ENCODE results near the gene TMBIM4.
"Not testable (repeated sequence)": the region's sequence is repeated elsewhere in the genome, so short reads cannot be mapped to it uniquely, and the experiment has no call there.

The TMBIM4 gene

GRCh38 chr12:66190519-66191370, 20.9 kb upstream of the TMBIM4 start:
- peak overlapping the region; percentile 82 for H3K4me3 ChIP-seq (ENCODE audit: low read depth, low read length)
- peak; percentile 65 for DNase-seq (ENCODE audit: low read depth)
- TF ChIP-seq, protein P1, sequence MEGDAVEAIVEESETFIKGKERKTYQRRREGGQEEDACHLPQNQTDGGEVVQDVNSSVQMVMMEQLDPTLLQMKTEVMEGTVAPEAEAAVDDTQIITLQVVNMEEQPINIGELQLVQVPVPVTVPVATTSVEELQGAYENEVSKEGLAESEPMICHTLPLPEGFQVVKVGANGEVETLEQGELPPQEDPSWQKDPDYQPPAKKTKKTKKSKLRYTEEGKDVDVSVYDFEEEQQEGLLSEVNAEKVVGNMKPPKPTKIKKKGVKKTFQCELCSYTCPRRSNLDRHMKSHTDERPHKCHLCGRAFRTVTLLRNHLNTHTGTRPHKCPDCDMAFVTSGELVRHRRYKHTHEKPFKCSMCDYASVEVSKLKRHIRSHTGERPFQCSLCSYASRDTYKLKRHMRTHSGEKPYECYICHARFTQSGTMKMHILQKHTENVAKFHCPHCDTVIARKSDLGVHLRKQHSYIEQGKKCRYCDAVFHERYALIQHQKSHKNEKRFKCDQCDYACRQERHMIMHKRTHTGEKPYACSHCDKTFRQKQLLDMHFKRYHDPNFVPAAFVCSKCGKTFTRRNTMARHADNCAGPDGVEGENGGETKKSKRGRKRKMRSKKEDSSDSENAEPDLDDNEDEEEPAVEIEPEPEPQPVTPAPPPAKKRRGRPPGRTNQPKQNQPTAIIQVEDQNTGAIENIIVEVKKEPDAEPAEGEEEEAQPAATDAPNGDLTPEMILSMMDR (conservative IDR thresholded peaks at IDR 0.05; ENCODE audit: low read depth, low read length), result no peak

- peak; percentile 27 for DNase-seq (ENCODE audit: low read depth)
- TF ChIP-seq, protein P1 (conservative IDR thresholded peaks at IDR 0.05; ENCODE audit: low read depth, low read length), result no peak
- peak overlapping the region; percentile 82 for H3K4me3 ChIP-seq (ENCODE audit: low read depth, low read length)
Observed at GRCh38 chr12:66189889-66190288, 20.1 kb upstream of the TMBIM4 start.

DNA sequence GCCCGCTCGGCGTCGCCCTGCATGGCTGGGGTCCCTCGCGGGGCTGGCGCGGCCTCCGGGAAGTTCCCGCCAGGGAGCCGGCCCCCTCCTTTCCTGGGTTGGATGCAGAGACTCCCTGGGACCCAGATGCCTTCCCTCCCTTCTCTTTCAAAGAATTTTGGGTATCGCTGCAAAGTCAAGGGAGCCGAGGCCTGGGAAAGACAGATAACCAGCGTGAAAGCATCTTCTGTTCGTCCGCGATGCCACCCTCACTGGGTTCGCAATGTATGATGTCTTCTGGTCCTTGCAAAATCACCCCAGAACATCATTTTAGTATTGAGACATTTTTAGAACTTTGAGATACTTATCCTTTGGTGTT, 19.7 kb upstream of the TMBIM4 start:
- DNase-seq (ENCODE audit: low read depth), result peak; percentile 22
- H3K4me3 ChIP-seq (ENCODE audit: low read depth, low read length), result peak overlapping the region; percentile 82
- TF ChIP-seq, protein P1 (conservative IDR thresholded peaks at IDR 0.05; ENCODE audit: low read depth, low read length), result no peak

DNA sequence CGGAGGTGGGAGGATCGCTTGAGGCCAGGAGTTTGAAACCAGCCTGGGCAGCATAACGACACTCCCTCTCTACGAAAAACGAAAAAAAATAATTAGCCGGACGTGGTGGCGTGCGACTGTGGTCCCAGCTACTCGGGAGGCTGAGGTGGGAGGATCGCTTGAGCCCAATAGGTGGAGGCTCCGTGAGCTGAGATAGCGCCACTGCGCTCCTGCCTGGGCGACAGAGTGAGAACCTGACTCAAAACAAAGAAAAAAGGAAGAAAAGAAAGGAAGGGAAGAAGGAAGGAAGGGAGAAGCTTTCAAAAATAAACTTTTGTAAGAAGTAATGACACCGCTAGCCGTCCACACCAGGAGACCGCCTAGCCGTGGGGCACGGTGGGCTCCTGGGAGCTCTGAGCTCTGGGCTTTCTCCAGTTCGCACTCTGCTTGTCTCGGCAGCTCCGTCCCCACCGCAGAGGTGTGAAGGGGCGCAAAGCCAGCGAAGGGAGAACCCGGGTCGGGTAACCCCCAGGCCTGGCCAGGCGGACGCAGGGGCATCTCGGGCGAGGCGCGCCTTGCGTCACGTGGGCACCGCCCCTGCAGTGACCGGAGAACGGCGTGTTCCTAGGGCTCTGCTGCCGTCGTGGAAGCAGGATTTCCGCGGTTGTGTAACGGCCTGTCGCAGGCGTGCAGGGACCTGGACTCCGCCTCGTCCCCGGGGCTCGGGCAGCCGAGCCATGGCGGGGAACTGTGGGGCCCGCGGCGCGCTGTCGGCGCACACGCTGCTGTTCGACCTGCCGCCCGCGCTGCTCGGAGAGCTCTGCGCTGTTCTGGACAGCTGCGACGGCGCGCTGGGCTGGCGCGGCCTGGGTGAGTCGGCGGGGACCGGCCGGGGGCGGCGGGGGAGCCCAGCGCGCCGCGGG, 19.0 kb upstream of the TMBIM4 start, which contains the start of gene IRAK3:
Gene IRAK3 (plus strand): TSS at position 631 of the 902 bp plus-strand sequence. CDS start 86 bp downstream, at position 717.
- TF ChIP-seq, protein P1 (conservative IDR thresholded peaks at IDR 0.05; ENCODE audit: low read depth, low read length), result no peak
- peak within 1 kb of the TSS; percentile 82 for H3K4me3 ChIP-seq (ENCODE audit: low read depth, low read length)
- DNase-seq (ENCODE audit: low read depth), result peak; percentile 61

DNA sequence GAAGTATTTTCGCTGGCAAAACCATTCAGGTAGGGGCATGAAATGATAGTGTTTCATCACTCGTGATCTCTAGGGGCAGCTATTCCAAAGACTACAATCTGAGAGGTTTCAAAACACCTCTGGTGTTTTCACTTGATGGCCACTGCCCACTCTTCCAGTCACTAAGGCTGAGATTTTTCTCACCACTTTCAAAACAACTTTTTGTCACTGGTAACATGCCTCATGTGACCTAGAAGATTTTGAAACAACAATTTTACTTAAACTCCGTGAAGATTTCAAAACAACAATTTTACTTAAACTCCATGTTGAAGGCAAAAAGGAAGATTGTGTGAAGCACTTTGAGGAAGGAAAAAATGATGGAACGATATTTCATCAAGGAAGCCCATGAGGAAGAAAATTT, 18.0 kb upstream of the TMBIM4 start:
- DNase-seq (ENCODE audit: low read depth), result no peak
- TF ChIP-seq, protein P1 (conservative IDR thresholded peaks at IDR 0.05; ENCODE audit: low read depth, low read length), result no peak
- no peak overlapping the region for H3K4me3 ChIP-seq (ENCODE audit: low read depth, low read length)

- no peak overlapping the region for H3K4me3 ChIP-seq (ENCODE audit: low read depth, low read length)
- TF ChIP-seq, protein P1 (conservative IDR thresholded peaks at IDR 0.05; ENCODE audit: low read depth, low read length), result no peak
- DNase-seq (ENCODE audit: low read depth), result no peak
Observed at GRCh38 chr12:66187036-66187435, 17.2 kb upstream of the TMBIM4 start.

GRCh38 chr12:66184822-66185221, 15.0 kb upstream of the TMBIM4 start:
- not testable (repeated sequence) for H3K4me3 ChIP-seq (ENCODE audit: low read depth, low read length); DNase-seq (ENCODE audit: low read depth)
